H1 (cell line): ENCODE measurements around the gene TRIL. TPM values are rescaled to one million over a fixed set of nuclear protein-coding genes. Genes with fewer than 3 reads are reported as not detected.

Experiments
- CHD2 ChIP-seq: IDR thresholded peaks from 2 replicates; pipeline ENCODE4 v1.6.1; 2012; ENCODE audit warnings: low read length, improper control_type of control experiment
- polyA plus RNA-seq, 7 experiments: library from polyadenylated mRNA; depleted of rRNA in 3 of 7; stranded (reverse) in 5 of 7; unstranded in 2 of 7; fragments of >200 nt in 5 of 7; fragments of 200-250 nt in 2 of 7; gene quantifications; 1 replicate in 5 of 7; 2 replicates in 1 of 7; 4 replicates in 1 of 7; pipeline versions ENCODE4 v1.2.1 to v1.2.3, GENCODE V29; 2011 to 2013; ENCODE audit warnings: missing spikeins in 2 of 7, mixed read lengths in 2 of 7
- total RNA-seq: library from RNA; stranded (reverse); fragmentation: NEBNext Ultra II Directional; extraction: Animal tissue kit (Norgen Biotek cat#: 25700); gene quantifications from 2 replicates; pipeline ENCODE4 v1.2.1, GENCODE V29; 2021

TRIL gene
- total and polyA plus RNA-seq, 2 of the 8 experiments (the other 6 are each of a cell fraction or from before 2014, with no cell fraction given) = 3.9 to 5.5 TPM

DNA sequence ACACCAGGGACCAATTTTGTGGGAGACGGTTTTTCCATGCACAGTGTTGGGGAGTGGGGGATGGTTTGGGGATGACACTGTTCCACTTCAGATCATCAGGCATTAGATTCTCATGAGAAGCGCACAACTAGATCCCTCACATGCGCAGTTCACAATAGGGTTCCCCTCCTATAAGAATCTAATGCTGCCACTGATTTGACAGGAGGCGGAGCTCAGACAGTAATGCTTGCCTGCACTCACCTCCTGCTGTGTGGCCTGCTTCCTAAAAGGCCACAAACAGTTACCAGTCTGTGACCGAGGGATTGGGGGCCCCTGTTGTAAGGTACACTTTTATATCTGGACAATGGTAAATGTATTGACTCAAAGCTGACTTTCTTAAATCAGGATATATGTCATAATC, 45.6 kb upstream of the TRIL start (continued):
- no peak for TF ChIP-seq CHD2
